Measurements from ENCODE around the gene DCAF12.

GRCh38 chr9:34154057-34154456 lies 27.6 kb upstream of the DCAF12 start:
- TF ChIP-seq CTCF (IDR thresholded peaks at IDR 0.05) (no peak), ZFX (IDR thresholded peaks at IDR 0.05; ENCODE audit: borderline replicate concordance) (no peak)
